Measurements from ENCODE around the gene CHRNA9. TPM values are rescaled to one million over a fixed set of nuclear protein-coding genes. Genes with fewer than 3 reads are reported as not detected.

The CHRNA9 gene
- total RNA-seq, 1 experiment from 2014 or later = not detected

DNA sequence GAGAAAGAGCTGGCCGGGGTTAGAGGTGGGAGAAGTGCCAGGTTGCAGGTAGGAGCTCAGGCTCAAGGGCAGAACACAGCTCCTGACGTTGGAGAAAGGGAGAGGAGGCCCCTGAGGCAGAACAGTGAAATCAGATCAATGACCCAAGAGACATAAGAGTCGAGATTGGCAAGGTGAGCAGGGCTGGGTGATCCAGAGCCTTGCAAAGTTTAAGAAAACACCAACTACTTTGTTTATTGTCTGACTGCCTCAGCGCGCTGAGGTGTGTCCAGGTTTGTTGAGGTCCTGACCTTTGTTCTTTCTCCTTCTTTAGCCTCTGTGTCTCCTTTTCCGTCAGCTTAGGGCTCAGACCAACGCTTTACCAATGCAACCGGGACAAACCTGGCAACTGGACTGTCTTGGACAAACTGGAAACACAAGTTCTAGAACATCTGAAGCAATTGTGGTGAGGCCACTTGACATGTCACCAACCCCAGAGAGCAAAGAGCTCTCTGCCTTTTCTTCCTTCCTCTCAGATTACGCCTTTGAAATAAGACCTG is 28.3 kb downstream of the CHRNA9 start:
- Mint-ChIP-seq H3K9me3 (ENCODE audit: unreplicated experiment) (peaks cover 10% of the 10 kb centered on the region), H3K27ac (ENCODE audit: unreplicated experiment) (peak overlapping the region; percentile 89), H3K27me3 (ENCODE audit: insufficient read depth, unreplicated experiment) (no peaks in the 10 kb centered on the region), H3K4me3 (ENCODE audit: unreplicated experiment) (peak overlapping the region; percentile 52), H3K4me1 (ENCODE audit: low read depth, unreplicated experiment) (peaks cover 47% of the 10 kb centered on the region), H3K36me3 (ENCODE audit: insufficient read depth, unreplicated experiment) (peaks cover 5% of the 10 kb centered on the region)
- no peak overlapping the region for H3K4me3 ChIP-seq (ENCODE audit: low read depth, low read length)
- no TSS peak for BruUV-seq (replicated peaks)
- intact Hi-C loops (cut with micrococcal nuclease; ENCODE audit: unreplicated experiment) = loop anchor here (1.0 to 5.0 kb wide), 2 partner anchors 40 to 54 kb away; no protein-coding TSS in a partner anchor
- peaks cover 35% of the 10 kb centered on the region for H3K4me1 ChIP-seq
- no peaks in the 10 kb centered on the region for H3K27me3 ChIP-seq (replicated peaks; ENCODE audit: control insufficient read depth, insufficient read depth, low read length)
- CTCF ChIA-PET = interaction anchor here (0.6 to 1.0 kb wide), 3 partner anchors 43 to 94 kb away, joined by 3 read pairs; no protein-coding TSS in a partner anchor
- TF ChIP-seq, protein P1, sequence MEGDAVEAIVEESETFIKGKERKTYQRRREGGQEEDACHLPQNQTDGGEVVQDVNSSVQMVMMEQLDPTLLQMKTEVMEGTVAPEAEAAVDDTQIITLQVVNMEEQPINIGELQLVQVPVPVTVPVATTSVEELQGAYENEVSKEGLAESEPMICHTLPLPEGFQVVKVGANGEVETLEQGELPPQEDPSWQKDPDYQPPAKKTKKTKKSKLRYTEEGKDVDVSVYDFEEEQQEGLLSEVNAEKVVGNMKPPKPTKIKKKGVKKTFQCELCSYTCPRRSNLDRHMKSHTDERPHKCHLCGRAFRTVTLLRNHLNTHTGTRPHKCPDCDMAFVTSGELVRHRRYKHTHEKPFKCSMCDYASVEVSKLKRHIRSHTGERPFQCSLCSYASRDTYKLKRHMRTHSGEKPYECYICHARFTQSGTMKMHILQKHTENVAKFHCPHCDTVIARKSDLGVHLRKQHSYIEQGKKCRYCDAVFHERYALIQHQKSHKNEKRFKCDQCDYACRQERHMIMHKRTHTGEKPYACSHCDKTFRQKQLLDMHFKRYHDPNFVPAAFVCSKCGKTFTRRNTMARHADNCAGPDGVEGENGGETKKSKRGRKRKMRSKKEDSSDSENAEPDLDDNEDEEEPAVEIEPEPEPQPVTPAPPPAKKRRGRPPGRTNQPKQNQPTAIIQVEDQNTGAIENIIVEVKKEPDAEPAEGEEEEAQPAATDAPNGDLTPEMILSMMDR (IDR thresholded peaks at IDR 0.05; ENCODE audit: insufficient read depth in 1 of 2, low read depth in 1 of 2, low read length in 1 of 2, severe bottlenecking in 1 of 2, unreplicated experiment in 1 of 2) = no peak
- POLR2A ChIA-PET = interaction anchor here (0.6 kb wide), 1 partner anchor 153 kb away, joined by 4 read pairs; no protein-coding TSS in a partner anchor
- peak; percentile 85 to 89 for DNase-seq
- peaks cover 4% of the 10 kb centered on the region; the same call in 1 of the 2 replicates for H3K9me3 ChIP-seq
- H3K36me3 ChIP-seq (ENCODE audit: control insufficient read depth, insufficient read depth, low read length) = no peaks in the 10 kb centered on the region

DNA sequence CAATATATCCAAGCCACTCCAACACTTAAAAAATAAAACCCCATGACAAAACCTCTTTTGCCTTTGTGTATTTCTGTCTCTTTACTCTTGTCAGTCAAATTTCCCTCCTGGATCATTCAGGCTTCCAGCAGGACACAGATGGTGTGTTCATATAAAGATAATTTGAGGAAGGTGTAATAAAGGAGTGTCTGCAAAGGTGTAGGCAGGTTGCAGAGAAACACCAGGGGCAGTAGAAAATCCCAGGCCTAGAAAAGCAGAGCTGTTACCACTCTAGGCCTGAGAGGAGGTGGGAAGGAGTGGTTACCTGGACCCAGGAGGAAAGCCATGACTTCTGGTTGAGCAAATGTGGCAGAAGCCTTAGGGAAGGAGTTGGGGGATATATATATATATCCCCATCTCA is 28.8 kb downstream of the CHRNA9 start:
- ChIA-PET POLR2A (interaction anchor here (0.6 kb wide), 1 partner anchor 152 kb away, joined by 4 read pairs; no protein-coding TSS in a partner anchor), CTCF (interaction anchor here (0.6 to 1.0 kb wide), 3 partner anchors 44 to 93 kb away, joined by 3 read pairs; no protein-coding TSS in a partner anchor)
- peak overlapping the region; percentile 89 for H3K27ac Mint-ChIP-seq (ENCODE audit: unreplicated experiment)
- no peaks in the 10 kb centered on the region for H3K27me3 Mint-ChIP-seq (ENCODE audit: insufficient read depth, unreplicated experiment)
- H3K27me3 ChIP-seq (replicated peaks; ENCODE audit: control insufficient read depth, insufficient read depth, low read length) = no peaks in the 10 kb centered on the region
- H3K9me3 ChIP-seq = peaks cover 4% of the 10 kb centered on the region; the same call in 1 of the 2 replicates
- H3K4me1 ChIP-seq = peaks cover 36% of the 10 kb centered on the region
- peaks cover 47% of the 10 kb centered on the region for H3K4me1 Mint-ChIP-seq (ENCODE audit: low read depth, unreplicated experiment)
- no peak overlapping the region for H3K4me3 ChIP-seq (ENCODE audit: low read depth, low read length)
- BruUV-seq (replicated peaks) = no TSS peak
- H3K36me3 ChIP-seq (ENCODE audit: control insufficient read depth, insufficient read depth, low read length) = no peaks in the 10 kb centered on the region
- peak; percentile 11 to 45 for DNase-seq
- intact Hi-C loops (cut with micrococcal nuclease; ENCODE audit: unreplicated experiment) = loop anchor here (1.0 to 5.0 kb wide), 2 partner anchors 39 to 53 kb away; no protein-coding TSS in a partner anchor
- H3K4me3 Mint-ChIP-seq (ENCODE audit: unreplicated experiment) = peak overlapping the region; percentile 52
- H3K36me3 Mint-ChIP-seq (ENCODE audit: insufficient read depth, unreplicated experiment) = peaks cover 5% of the 10 kb centered on the region
- peaks cover 10% of the 10 kb centered on the region for H3K9me3 Mint-ChIP-seq (ENCODE audit: unreplicated experiment)
- TF ChIP-seq, protein P1 (IDR thresholded peaks at IDR 0.05; ENCODE audit: insufficient read depth in 1 of 2, low read depth in 1 of 2, low read length in 1 of 2, severe bottlenecking in 1 of 2, unreplicated experiment in 1 of 2) = no peak

DNA sequence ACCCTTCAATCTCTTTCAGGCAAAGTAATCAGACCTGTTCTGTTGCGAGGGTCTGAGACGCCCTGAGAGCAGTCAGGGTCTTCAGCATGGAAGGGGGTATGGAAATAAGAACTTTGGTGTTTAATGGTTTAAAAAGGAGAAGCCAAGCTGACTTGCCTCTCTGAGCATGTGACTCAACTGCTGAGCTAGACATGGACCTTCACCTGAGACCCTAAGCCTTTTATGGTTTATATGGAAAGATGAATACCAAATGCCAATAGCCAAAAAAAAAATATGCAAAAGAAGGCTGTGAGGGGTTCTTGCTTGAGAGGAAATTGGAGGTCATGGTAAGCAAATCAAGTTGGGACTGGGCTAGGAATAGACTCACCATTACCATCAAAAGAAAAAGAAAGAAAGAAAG is 30.6 kb downstream of the CHRNA9 start:
- H3K4me3 ChIP-seq (ENCODE audit: low read depth, low read length) = no peak overlapping the region
- Mint-ChIP-seq H3K27ac (ENCODE audit: unreplicated experiment) (peak overlapping the region; percentile 89), H3K36me3 (ENCODE audit: insufficient read depth, unreplicated experiment) (peaks cover 5% of the 10 kb centered on the region), H3K27me3 (ENCODE audit: insufficient read depth, unreplicated experiment) (no peaks in the 10 kb centered on the region), H3K4me1 (ENCODE audit: low read depth, unreplicated experiment) (peaks cover 53% of the 10 kb centered on the region), H3K9me3 (ENCODE audit: unreplicated experiment) (peaks cover under 1% of the 10 kb centered on the region), H3K4me3 (ENCODE audit: unreplicated experiment) (no peak overlapping the region)
- CTCF ChIA-PET = no interaction called here
- no peaks in the 10 kb centered on the region for H3K36me3 ChIP-seq (ENCODE audit: control insufficient read depth, insufficient read depth, low read length)
- H3K4me1 ChIP-seq = peaks cover 50% of the 10 kb centered on the region
- H3K9me3 ChIP-seq = peaks cover 4% of the 10 kb centered on the region; the same call in 1 of the 2 replicates
- H3K27me3 ChIP-seq (replicated peaks; ENCODE audit: control insufficient read depth, insufficient read depth, low read length) = no peaks in the 10 kb centered on the region
- POLR2A ChIA-PET = no interaction called here
- TF ChIP-seq, protein P1 (IDR thresholded peaks at IDR 0.05; ENCODE audit: insufficient read depth in 1 of 2, low read depth in 1 of 2, low read length in 1 of 2, severe bottlenecking in 1 of 2, unreplicated experiment in 1 of 2) = no peak
- no peak for DNase-seq
- intact Hi-C loops (cut with micrococcal nuclease; ENCODE audit: unreplicated experiment) = no loop called here
- no TSS peak for BruUV-seq (replicated peaks)

All from Caco-2 (cell line).